Stimulated activated naive CD8-positive, alpha-beta T cell treated with anti-CD3 and anti-CD28 coated beads, Interleukin-15, amount 100 ng/mL, for 72 hours (primary cell): ENCODE measurements around the gene CD209.
A peak's percentile ranks its signal among the peaks of the same experiment; 100 is the strongest.

ENCODE experiments used
- ATAC-seq: fragments of 150-1000 bp; cut with Tn5 transposase; 2 replicates; pipeline ENCODE4 v1.10.0; 2021; ENCODE audit warnings: mild to moderate bottlenecking, moderate library complexity
- DNase-seq, 2 donors: peaks; one replicate each; pipeline ENCODE4 v3.0.0; 2021 to 2022
- H3K27ac Mint-ChIP-seq, 2 donors: one replicate each; pipeline ENCODE4 v1.8.0; 2022; ENCODE audit warnings: mild to moderate bottlenecking in 2 of 2, mixed read lengths in 2 of 2, moderate library complexity in 2 of 2
- H3K27me3 Mint-ChIP-seq: one replicate; pipeline ENCODE4 v1.8.0; 2022; ENCODE audit warnings: mixed read lengths
- H3K4me1 Mint-ChIP-seq: one replicate; pipeline ENCODE4 v1.8.0; 2022; ENCODE audit warnings: mild to moderate bottlenecking, mixed read lengths
- H3K4me3 Mint-ChIP-seq, 2 donors: one replicate each; pipeline ENCODE4 v1.8.0; 2022; ENCODE audit warnings: mild to moderate bottlenecking in 2 of 2, mixed read lengths in 2 of 2, moderate library complexity in 1 of 2
- H3K9me3 Mint-ChIP-seq, 2 donors: one replicate each; pipeline ENCODE4 v1.8.0; 2022; ENCODE audit warnings: mixed read lengths in 2 of 2

Gene CD209

GRCh38 chr19:7734220-7735203 lies 12.8 kb downstream of the CD209 start:
- Mint-ChIP-seq H3K9me3 (no peaks in the 10 kb centered on the region), H3K4me1 (peaks cover 19% of the 10 kb centered on the region), H3K27ac (no peak overlapping the region), H3K4me3 (no peak overlapping the region), H3K27me3 (peaks cover 56% of the 10 kb centered on the region)
- DNase-seq: no peak
- no peak for ATAC-seq

GRCh38 chr19:7733376-7733775 lies 14.0 kb downstream of the CD209 start:
- Mint-ChIP-seq H3K27me3 (peaks cover 68% of the 10 kb centered on the region), H3K9me3 (no peaks in the 10 kb centered on the region), H3K27ac (no peak overlapping the region), H3K4me1 (peaks cover 27% of the 10 kb centered on the region), H3K4me3 (no peak overlapping the region)
- ATAC-seq (no peak), DNase-seq (no peak)

GRCh38 chr19:7732045-7732444 lies 15.3 kb downstream of the CD209 start, which contains the start of gene CLEC4G:
Gene CLEC4G, minus strand, starts transcription at chr19:7732110. Its CDS starts 8 bp downstream, at chr19:7732102.
- Mint-ChIP-seq H3K4me3 (peak within 1 kb of the TSS in 1 of 2 donors; percentile 15), H3K27me3 (peaks cover 81% of the 10 kb centered on the region), H3K9me3 (peaks cover 0 to 6% of the 10 kb centered on the region in 2 donors), H3K27ac (no peak within 1 kb of the TSS), H3K4me1 (peaks cover 18% of the 10 kb centered on the region)
- ATAC-seq: no peak
- DNase-seq: no peak

GRCh38 chr19:7731615-7732014 lies 15.7 kb downstream of the CD209 start:
- H3K4me1 Mint-ChIP-seq: peaks cover 18% of the 10 kb centered on the region
- peaks cover 0 to 6% of the 10 kb centered on the region in 2 donors for H3K9me3 Mint-ChIP-seq
- no peak overlapping the region for H3K4me3 Mint-ChIP-seq
- peaks cover 79% of the 10 kb centered on the region for H3K27me3 Mint-ChIP-seq
- no peak overlapping the region for H3K27ac Mint-ChIP-seq
- DNase-seq (no peak), ATAC-seq (no peak)

DNA sequence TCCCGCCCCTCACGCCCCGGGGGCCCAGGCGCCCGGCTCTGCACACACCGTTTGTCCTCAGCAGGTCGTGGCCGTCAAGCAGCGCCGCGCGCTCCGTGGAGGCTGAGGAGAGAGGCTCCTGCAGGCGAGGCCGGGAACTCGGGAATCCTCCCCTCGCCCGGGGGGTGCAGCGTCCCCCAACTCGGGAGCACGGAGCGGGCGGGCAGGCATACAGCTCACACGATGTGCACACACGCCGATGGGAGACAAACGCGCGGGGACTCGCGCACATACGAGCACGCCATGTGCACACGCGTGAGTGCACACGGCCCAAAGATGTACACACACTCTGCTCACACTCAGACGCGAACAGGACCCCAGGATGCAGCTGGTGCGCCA lies 16.1 kb downstream of the CD209 start:
- H3K27ac Mint-ChIP-seq: no peak overlapping the region
- H3K4me1 Mint-ChIP-seq: peaks cover 18% of the 10 kb centered on the region
- H3K4me3 Mint-ChIP-seq: peak overlapping the region in 1 of 2 donors; percentile 15
- no peak for DNase-seq
- peaks cover 75% of the 10 kb centered on the region for H3K27me3 Mint-ChIP-seq
- peaks cover 0 to 6% of the 10 kb centered on the region in 2 donors for H3K9me3 Mint-ChIP-seq
- no peak for ATAC-seq

- DNase-seq (no peak), ATAC-seq (no peak)
- Mint-ChIP-seq H3K4me1 (peaks cover 23% of the 10 kb centered on the region), H3K27ac (no peak overlapping the region), H3K9me3 (peaks cover 0 to 6% of the 10 kb centered on the region in 2 donors), H3K27me3 (peaks cover 71% of the 10 kb centered on the region), H3K4me3 (peak overlapping the region in 1 of 2 donors; percentile 72)
These were observed 16.8 kb downstream of the CD209 start for GRCh38 chr19:7730286-7731217.

DNA sequence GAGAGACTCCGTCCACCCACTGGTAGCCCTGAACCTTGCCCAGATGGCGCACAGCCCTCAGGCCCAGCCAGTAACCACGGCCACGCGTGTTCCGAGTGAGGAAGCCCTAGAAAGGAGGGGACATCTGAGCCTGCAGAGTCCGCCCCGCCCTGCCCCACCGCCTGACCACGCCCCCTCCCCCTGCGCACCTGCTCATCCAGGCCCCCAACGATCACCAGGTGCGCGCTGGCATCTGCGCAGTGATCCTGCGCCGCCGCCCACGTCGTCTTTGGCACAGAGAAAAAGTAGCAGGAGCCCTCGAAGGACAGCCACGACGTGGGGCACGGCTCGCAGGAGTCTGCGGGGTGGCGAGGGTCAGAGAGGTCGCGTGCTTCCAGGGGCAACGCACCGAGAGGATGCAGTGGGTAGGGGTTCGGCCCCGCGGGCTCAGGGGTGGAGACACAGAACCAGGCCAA lies 17.5 kb downstream of the CD209 start:
- peaks cover 64% of the 10 kb centered on the region for H3K27me3 Mint-ChIP-seq
- H3K27ac Mint-ChIP-seq: no peak overlapping the region
- peaks cover 24% of the 10 kb centered on the region for H3K4me1 Mint-ChIP-seq
- DNase-seq (no peak), ATAC-seq (no peak)
- peak overlapping the region; percentile 36 to 72 for H3K4me3 Mint-ChIP-seq
- peaks cover 0 to 6% of the 10 kb centered on the region in 2 donors for H3K9me3 Mint-ChIP-seq

- H3K4me3 Mint-ChIP-seq: no peak overlapping the region
- ATAC-seq (no peak), DNase-seq (no peak)
- H3K27ac Mint-ChIP-seq: no peak overlapping the region
- peaks cover 0 to 6% of the 10 kb centered on the region in 2 donors for H3K9me3 Mint-ChIP-seq
- H3K27me3 Mint-ChIP-seq: peaks cover 57% of the 10 kb centered on the region
- H3K4me1 Mint-ChIP-seq: peaks cover 24% of the 10 kb centered on the region
These were observed 18.1 kb downstream of the CD209 start for GRCh38 chr19:7729211-7729610.

GRCh38 chr19:7725791-7726190 lies 21.5 kb downstream of the CD209 start:
- Mint-ChIP-seq H3K4me3 (no peak overlapping the region), H3K27me3 (peaks cover 38% of the 10 kb centered on the region), H3K27ac (no peak overlapping the region), H3K9me3 (peaks cover 0 to 6% of the 10 kb centered on the region in 2 donors), H3K4me1 (peaks cover 24% of the 10 kb centered on the region)
- ATAC-seq (no peak), DNase-seq (no peak)

DNA sequence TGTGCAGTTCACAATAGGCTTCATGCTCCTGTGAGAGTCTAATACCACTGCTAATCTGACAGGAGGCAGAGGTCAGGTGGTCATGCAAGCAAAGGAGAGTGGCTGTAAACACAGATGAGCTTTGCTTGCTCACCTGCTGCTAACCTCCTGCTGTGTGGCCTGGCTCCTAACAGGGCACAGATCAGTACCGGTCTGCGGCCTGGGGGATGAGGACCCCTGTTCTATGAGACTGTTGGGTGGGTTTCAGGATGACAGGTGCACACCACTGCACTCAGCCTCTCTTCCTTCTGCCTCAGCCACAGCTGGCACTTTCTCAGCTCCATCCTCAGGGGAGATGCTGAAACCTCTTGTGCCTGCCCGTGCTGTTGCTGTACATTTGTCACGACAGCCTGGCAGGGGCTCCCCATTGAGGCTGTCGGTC lies 25.1 kb downstream of the CD209 start:
- no peak for ATAC-seq
- peaks cover 3% of the 10 kb centered on the region for H3K27me3 Mint-ChIP-seq
- H3K9me3 Mint-ChIP-seq: peaks cover 0 to 2% of the 10 kb centered on the region in 2 donors
- no peak for DNase-seq
- H3K4me1 Mint-ChIP-seq: peaks cover 23% of the 10 kb centered on the region
- no peak overlapping the region for H3K4me3 Mint-ChIP-seq
- no peak overlapping the region for H3K27ac Mint-ChIP-seq

DNA sequence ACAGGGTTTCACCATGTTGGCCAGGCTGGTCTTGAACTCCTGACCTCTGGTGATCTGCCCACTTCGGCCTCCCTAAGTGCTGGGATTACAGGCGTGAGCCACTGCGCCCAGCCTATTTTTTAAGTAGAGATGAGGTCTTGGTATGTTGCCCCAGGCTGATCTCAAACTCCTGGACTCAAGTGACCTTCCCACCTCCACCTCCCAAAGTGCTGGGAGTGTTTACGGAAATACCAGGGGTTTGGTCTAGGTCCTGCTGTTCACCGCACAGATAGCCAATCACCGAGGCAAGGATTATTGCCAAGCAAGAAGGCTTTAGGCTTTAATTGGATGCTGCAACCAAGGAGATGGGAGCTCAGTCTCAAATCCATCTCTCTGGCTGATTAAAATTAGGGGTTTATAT lies 27.0 kb downstream of the CD209 start:
- DNase-seq: no peak
- Mint-ChIP-seq H3K27ac (no peak overlapping the region), H3K27me3 (no peaks in the 10 kb centered on the region), H3K4me3 (no peak overlapping the region), H3K9me3 (peaks cover 0 to 7% of the 10 kb centered on the region in 2 donors), H3K4me1 (peaks cover 18% of the 10 kb centered on the region)
- ATAC-seq: no peak

- Mint-ChIP-seq H3K4me3 (peak overlapping the region in 1 of 2 donors; percentile 29), H3K27ac (no peak overlapping the region), H3K9me3 (peaks cover 0 to 7% of the 10 kb centered on the region in 2 donors), H3K27me3 (no peaks in the 10 kb centered on the region), H3K4me1 (peaks cover 35% of the 10 kb centered on the region)
- peak; percentile 35 for ATAC-seq
- DNase-seq: no peak
These were observed 28.7 kb downstream of the CD209 start for GRCh38 chr19:7718668-7719067.

- ATAC-seq: no peak
- Mint-ChIP-seq H3K27me3 (no peaks in the 10 kb centered on the region), H3K27ac (no peak overlapping the region), H3K4me3 (no peak overlapping the region), H3K4me1 (peaks cover 40% of the 10 kb centered on the region), H3K9me3 (peaks cover 0 to 7% of the 10 kb centered on the region in 2 donors)
- no peak for DNase-seq
These were observed 30.6 kb downstream of the CD209 start for GRCh38 chr19:7716762-7717161.

GRCh38 chr19:7715671-7716070 lies 31.7 kb downstream of the CD209 start:
- ATAC-seq (no peak), DNase-seq (no peak)
- no peak overlapping the region for H3K27ac Mint-ChIP-seq
- H3K27me3 Mint-ChIP-seq: no peaks in the 10 kb centered on the region
- peaks cover 0 to 7% of the 10 kb centered on the region in 2 donors for H3K9me3 Mint-ChIP-seq
- H3K4me3 Mint-ChIP-seq: no peak overlapping the region
- H3K4me1 Mint-ChIP-seq: peaks cover 43% of the 10 kb centered on the region

- Mint-ChIP-seq H3K27me3 (no peaks in the 10 kb centered on the region), H3K27ac (no peak overlapping the region), H3K9me3 (no peaks in the 10 kb centered on the region), H3K4me3 (no peak overlapping the region), H3K4me1 (peaks cover 61% of the 10 kb centered on the region)
- ATAC-seq (no peak), DNase-seq (no peak)
These were observed 36.7 kb downstream of the CD209 start for GRCh38 chr19:7710616-7711015.
